RKO (cell line): ENCODE measurements around the gene RNF26.

Experiments
- DNase-seq: peaks from one replicate; pipeline ENCODE4 v3.0.0-alpha.2; 2016; ENCODE audit warnings: low spot score

Gene RNF26

DNA sequence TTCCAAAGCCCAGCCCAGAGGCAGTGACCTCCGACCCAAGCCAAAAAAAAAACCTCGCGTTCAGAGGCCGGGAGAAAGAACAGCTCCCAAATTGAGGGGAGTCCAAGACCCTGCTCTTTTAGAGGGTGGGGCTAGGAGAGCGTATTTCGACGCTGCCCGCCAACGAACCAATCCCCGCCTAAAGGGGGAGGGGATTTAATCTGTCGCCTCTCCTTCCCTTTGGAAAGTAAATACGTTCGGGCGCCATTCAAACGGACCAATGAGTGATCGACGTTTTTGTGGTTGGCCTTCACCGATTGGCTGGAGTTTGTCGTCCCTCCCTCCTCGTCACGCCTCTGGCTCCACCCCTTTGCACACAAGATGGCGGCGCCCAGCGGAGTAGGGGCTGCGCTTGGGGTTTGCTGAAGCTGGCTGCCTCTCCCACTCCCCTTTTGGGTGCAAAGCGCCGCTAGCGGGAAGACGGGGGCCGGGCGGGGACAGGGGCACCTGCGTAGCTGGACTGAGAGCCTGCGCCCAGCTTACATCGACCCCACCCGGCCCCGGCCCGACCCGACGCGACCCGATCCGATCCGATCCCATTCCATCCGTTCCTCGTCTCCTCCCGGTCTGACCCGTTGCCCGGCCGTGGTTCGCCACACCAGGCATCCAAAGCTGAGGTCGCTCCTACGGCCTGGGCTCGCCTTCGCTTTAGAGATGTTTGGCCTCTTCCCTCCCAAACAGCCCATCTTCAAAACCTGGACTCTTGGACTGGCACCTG lies at the start of gene RNF26:
Gene RNF26 (plus strand): TSS at position 354 of the 757 bp plus-strand sequence. CDS start 596 bp downstream, outside the sequence.
- peak; percentile 97 for DNase-seq

DNA sequence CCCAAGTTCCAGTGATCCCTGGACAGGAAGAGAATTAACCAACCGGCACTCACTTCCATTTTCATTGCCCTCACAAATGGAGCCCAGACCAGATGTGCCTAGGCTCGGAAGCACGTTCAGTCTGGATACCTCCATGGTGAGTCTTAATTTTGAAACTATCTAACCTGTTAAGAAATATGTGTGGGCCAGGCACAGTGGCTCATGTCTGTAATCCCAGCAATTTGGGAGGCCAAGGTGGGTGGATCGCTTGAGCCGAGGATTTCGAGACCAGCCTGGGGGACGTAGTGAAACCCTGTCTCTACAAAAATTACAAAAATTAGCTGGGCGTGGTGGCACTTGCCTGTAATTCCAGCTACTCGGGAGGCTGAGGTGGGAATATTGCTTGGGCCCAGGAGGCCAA lies 48.9 kb upstream of the RNF26 start:
- no peak for DNase-seq

DNA sequence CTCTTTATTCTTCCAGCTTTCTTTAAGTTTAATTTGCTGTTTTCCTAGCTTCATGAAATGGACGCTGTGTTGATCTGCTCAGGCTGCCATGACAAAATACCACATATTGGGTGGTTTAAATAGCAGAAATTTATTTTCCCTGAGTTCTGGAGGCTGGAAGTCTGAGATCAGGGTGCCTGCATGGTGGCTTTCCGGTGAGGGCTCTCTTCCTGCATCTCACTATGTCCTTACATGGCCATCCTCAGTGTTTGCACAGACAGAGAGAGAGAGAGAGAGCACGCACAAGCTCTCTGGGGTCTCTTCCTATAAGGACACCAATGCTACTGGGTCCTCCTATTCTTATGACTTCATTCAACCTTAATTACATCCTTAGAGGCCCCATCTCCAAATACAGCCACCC lies 46.1 kb upstream of the RNF26 start:
- DNase-seq, result no peak

DNA sequence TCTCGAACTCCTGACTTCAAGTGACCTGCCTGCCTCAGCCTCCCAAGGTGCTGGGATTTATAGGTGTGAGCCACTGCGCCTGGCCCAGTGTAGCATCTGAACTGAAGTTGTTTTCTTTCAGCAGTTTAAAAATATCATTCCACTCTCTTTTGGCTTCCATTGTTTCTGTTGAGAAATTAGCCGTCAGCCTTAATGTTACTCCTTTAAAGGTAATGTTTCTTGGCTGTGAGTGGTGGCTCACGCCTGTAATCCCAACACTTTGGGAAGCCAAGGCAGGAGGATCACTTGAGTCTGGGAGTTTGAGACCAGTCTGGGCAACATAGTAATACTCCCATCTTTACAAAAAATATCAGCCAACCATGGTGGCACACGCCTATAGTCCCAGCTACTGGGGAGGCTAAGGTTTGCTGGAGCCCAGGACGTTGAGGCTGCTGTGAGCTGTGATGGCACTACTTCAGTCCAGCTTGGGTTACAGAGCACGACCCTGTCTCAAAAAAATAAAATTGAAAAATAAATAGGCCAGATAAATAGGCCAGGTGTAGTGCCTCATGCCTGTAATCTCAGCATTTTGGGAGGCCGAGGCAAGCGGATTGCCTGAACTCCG lies 43.3 kb upstream of the RNF26 start:
- no peak for DNase-seq

DNA sequence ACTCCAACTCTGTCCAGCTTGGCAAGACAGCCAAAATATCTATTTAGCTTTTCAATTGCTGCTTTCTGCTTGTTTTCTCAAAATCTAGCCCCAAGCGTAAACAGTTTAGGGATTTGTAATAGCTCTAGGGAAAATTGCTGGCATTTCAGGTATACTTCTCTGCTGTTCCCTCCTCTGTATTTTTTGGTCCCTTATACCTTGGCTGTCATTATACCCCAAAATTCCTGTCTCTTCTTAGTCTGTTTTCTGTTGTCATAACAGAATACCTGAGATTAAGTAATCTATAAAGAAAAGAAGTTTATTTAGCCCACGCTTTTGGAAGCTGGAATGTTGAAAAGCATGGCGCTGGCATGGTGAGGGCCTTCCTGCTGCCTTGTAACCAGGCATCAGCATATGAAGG lies 40.9 kb upstream of the RNF26 start:
- DNase-seq, result no peak

DNA sequence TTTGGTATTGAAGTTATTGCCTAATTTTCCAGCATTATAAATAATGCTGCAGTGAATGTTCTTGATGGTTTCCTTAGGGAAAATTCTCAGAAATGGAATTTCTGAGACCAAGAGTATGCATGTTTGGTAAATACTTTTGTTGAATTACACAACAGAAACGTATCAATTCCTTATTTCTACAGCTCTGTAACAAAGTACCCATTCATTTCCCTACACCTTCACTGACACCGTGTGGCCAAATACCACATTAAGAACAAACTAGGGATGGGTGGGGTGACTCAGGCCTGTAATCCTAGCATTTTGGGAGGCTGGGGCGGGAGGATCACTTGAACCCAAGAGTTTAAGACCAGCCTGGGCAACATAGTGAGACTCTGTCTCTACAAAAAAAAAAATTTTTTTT lies 39.1 kb upstream of the RNF26 start:
- peak; percentile 29 for DNase-seq

DNA sequence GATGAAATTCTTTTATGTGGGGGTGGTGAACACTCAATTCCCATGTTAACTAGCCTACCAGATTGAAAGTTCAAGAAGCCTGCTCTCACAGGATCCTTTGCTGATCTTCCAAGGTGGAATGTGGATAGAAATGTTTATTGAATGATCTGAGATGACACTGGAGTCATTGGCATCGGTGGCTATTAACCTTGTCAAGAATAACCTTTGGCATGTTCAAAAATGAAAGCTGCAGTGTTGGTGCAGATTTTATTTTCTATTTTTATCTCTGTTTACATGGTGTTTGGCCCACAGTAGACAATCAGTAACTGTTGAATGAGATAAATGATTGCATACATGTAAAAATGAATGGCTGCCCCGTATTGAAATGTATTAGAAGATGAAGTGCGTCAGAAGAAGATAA lies 36.4 kb upstream of the RNF26 start:
- DNase-seq, result no peak

DNA sequence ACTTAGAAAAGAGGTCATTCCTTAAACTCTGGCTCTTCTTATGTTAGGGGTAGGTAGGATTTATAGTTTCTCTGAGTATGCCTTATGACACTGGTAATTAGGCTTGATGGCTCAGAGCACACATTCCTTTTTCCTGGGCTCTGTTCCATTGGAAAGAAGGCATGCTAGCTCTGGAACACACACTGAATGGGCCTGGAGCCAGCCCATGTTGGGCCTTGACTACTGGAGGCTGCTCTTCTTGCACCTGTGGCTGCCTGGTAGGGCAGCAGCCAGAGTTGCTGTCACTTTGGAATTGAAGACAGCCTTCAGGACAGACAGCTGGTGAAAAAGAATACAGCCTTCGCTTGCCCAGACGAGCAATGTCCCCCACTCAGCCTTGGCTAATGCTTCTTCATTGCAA lies 35.6 kb upstream of the RNF26 start:
- DNase-seq, result no peak

DNA sequence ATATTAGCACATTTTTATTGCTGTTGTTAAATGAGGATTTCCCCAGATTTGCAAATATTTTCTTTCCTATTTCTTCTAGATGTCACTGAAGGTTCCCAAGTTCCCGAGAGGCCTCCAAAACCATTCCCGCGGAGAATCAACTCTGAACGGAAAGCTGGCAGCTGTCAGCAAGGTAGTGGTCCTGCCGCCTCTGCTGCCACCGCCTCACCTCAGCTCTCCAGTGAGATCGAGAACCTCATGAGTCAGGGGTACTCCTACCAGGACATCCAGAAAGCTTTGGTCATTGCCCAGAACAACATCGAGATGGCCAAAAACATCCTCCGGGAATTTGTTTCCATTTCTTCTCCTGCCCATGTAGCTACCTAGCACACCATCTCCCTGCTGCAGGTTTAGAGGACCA lies 34.9 kb upstream of the RNF26 start:
- no peak for DNase-seq

DNA sequence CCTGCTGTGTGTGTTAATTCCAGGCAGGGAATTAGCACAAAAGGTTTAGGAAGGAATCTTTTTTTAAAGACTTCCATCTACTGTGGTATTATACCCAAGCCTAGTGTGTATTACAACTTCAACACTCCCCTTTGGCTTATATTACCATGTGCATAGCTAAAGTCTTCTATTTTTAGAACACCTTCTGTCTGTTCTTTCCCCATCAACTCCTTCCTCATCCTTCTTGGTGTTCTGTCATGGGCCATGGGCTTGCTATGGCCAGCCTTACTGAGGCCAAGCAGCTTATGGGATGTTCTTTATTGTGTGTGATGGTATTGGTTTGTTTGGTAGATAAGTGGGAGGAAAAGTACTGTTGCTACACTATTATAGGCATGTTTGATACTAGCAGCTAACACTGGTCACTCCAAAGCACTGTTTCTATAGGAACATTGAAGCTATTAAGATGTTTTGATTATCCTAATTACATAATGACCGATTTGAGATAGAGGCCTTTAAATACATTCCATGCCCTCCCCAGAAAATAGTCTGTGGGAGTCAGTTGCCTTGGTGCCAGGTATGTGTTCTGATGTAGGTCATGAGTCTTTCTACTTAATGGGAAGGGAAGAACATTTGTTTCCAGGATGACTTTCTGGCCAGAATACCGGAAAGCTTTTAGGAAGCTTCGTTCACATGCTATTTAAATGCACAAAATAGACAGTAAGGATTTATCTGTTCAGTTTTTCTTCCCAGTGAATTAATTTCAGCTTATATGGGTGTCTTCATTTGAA lies 33.9 kb upstream of the RNF26 start:
- no peak for DNase-seq

DNA sequence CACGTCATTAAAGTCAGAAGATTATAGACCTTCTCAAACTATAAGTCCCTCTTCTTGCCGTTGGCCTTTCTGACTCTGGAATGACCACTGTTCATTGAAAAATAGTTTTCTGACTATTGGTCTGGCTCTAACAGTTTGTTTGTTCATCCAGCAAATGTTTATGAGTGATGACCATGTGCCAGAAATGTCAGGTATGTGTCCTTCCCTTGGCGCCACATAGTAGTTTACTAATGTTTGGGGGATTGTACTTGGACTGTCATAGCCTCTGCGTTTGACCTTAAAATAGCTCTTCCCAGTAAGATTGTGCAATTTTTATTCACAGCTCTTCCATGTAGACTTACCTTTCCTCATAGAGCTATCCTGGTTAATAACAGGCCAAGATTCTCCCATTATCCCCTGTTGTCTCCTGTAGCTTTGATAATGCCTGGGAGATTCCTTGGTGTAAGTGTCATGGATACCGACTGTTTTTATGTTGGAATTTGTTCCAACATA lies 31.1 kb upstream of the RNF26 start:
- DNase-seq, result no peak

DNA sequence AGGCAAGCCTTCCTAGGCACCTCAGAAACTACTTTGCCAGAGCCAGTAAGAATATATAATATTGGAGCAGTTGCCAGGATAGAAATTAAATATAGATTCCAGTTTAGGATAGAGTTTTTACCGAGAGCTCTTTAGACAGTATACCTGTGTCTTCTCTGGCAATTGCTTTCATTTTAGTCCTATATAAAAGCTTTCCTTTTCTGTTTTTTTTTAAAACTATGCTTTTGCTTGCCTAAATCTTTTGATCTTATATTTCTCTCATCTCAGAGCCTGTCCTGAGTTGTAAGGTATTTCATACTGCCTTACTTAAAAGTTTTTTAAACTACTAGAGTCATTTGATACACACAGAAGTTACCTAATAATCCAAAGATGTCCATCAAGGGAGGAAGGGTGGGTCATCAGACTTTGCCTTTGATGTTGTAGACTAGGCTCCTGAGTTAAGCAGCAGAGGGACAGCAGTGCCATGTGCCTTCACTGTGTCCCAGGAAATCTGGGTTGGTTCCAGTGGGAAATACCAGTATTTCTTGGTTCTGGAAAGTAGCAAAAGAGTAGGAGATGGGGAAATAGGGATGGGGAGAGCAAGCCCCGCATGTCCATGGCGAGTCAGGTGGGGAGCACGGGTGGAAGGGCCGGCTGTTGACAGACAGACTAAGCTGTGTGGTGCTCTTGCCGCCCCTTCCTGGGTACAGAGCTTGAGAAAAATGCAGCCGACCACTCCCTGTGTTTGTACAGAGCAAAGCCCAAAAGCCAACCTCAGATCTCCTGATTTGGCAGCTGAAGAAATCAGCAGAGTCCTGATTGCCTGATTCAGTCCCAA lies 28.6 kb upstream of the RNF26 start:
- no peak for DNase-seq

DNA sequence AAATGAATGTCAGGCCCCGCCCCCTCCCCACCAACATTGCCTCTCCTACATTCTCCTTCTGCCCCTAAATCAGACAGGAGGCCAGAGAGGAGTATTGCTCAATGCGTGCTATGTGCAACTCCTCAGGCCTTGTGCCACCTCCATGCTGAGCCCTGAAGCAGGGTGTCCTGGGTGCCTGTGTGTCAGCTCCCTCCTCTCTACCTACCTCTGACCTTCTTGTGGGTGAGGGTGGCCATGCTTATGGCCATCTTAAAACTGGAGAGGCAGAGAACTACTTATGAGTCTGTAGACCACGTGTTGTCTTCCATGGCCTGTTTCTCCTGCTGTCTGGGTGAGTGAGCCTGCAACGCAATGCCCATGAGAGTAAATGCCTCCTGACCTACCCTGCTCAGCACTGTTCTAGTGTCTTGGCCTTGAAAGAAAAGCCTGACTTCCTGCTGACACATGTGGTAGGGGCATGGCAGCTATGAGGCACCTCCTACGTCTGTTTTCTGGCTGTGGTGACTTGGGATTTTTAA lies 27.9 kb upstream of the RNF26 start:
- no peak for DNase-seq

DNA sequence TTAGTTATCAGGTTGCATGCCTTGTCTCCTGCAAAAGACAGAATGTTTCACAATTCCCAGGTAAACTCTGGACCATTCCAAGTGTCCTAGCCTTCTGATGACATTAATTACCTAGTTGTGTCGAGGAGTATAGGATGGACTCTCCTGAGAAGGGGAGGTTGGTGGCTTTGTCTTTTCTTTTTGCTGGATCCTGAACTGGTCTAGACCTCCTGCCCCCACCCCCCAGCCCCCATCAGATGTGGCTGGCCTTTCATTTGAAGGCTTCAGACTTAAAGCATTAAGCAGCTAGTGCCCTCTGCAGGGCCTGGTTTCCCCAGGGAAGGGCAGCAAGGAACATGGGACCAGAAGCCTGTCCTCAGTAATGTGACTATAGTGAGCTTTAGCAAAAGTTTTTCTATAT lies 27.1 kb upstream of the RNF26 start:
- peak; percentile 12 for DNase-seq

DNA sequence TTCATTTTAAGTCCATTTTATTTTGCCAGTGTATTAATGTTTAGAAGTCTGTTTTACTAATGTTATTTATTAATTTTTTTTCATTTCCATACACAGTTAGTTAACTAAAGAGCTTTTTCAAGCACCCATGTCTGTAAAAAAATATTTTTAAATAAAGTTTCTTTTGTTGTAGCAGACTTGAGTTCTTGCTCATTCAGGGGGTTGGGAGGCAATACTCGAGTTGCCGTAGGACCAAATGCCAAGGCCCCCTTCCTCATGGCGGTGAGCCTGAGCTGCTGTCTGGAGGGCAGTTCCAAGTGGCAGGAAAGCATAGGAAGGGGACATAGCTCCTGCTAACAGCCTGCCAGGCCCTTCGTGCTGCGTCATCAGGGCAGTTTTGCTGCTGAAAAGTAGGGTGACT lies 26.4 kb upstream of the RNF26 start:
- no peak for DNase-seq

DNA sequence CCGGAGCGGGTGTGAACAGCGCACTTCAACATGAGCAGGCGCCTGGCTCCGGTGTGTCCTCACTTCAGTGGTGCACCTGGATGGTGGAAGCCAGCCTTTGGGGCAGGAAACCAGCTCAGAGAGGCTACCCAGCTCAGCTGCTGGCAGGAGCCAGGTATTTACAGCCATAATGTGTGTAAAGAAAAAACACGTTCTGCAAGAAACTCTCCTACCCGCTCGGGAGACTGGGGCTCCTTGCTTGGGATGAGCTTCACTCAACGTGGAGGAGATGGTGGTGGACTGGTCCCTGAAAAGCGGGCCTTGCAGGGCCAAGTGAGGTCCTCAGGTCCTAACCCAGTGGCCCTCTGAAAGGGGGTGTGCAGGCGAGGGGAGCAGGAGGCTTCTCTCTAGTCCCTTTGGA lies 24.9 kb upstream of the RNF26 start:
- DNase-seq, result no peak

DNA sequence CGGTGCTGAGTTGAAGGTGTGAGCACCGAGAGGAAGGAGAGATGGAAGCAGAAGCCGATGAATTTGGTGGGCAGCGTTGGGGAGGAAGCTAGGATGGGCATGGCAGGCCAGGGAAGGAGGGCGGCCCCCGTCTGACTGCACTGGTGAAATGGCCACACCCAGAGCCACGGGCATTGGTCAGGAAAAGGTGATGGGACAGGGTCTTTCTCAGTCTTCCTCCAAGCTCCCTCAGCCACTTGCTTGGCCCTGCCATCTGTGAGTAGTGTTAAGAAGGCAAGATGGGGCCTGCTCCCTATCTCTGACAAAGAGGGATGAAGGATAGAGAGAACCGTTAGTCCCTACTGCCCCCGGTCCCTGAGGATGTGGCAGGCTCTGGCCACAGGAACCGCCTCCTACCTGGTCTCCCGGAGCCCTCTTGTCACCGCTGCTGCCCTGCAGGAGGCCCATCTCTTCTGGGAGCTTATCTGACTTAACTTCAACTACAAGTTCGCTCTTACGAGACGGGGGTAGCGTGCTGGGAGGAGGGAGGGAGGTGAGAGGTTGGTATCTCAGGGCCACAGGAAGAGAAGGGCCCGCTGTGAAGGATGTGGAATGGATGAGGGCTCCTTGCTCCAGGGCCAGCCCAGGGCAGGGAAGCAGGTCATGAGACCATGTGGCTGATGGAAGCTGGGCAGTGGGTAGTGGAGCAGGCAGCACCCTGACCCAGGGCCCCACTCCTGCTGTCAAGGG lies 24.2 kb upstream of the RNF26 start:
- DNase-seq, result no peak

DNA sequence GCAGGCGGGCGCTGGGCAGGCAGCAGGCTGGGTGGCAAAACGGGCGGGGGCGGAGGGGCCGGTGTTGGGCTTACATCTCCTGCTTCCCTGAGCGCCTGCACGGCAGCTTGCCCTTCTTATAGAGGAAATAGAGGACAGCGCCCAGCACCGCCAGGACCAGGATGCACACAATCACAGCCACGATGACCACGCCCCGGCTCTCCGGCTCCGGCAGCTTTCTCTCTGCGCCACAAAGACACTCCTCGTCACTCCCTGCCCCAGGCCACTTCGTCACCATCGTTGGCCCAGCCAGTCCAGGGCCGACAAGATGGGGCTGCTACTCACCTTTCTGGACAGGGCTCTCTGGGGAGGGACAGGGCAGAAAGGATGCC lies 23.7 kb upstream of the RNF26 start:
- no peak for DNase-seq

DNA sequence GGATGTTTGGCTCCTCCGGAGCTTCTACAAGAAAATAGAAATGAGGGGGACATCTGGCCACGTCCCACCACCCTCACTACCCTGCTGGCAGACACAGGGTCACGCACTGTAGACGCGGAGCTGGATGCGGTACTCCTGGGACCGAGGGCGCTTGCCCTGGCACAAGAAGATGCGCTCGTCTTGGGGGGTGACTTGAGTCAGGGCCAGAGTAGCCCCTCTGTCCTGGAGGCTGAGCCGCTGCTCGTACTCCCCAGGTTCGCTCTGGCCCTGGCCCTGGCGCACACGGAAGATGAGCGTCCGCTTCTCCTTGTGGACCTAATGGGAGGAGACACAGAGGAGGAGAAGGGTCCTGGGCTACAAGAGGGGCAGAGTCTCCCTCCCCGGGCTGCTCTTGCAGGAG lies 19.6 kb upstream of the RNF26 start:
- no peak for DNase-seq

DNA sequence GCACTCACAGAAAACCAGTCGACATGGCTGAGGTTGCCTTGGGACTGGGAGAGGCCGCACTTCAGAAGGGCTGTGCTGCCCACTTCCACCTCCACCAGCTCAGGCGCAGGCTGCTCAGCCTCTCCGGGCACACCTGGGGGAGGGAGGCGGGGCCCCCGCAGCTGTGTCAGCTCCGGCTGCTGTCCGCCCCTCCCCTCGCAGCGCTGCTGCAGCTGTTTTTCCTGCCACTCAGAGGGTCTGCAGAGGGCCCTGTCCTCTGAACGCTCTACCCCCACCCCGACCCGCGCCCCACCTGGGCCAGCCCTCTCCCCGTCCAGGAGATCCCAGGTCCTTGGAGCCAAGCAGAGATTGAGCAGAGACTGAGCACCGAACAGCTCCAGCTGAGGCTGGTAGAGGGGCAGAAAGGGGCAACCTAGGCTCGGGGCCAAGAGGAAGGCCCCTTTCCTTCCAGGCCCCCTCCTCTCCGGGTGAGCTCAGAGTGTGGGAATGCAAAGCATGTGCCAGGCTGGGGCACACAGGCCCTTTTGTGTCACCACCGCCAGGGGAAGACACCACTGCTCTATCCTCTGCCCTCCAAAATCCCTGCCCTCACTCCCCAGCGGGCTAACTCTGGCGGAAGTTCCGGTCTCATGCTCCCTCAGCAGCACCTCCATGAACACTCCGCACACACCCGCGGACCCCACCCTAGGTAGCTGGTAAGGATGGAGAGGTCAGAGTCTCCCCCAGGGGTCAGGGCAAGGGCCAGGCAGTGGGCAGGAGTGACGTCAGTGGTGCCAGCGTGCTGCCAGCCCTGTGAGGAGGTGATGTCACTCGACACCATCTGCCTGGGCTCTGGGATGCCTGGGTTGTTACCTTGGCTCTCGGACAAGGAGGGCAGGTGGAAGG lies 19.0 kb upstream of the RNF26 start:
- DNase-seq, result no peak
